ENCODE measurements around the gene CPNE9. TPM values are rescaled to one million over a fixed set of nuclear protein-coding genes. Genes with fewer than 3 reads are reported as not detected.

The CPNE9 gene
- total RNA-seq, 2 experiments from 2014 or later: not detected

GRCh38 chr3:9675736-9676290, 27.8 kb upstream of the CPNE9 start:
- ATAC-seq (no peak), DNase-seq (no peak)
- no peaks in the 10 kb centered on the region for H3K4me1 Mint-ChIP-seq (ENCODE audit: low read depth)
- no peak overlapping the region for H3K4me3 Mint-ChIP-seq
- H3K27me3 Mint-ChIP-seq: no peaks in the 10 kb centered on the region
- CTCF ChIA-PET: no interaction called here
- H3K36me3 Mint-ChIP-seq (ENCODE audit: low read depth): peaks cover 31% of the 10 kb centered on the region
- no peak overlapping the region for H3K27ac Mint-ChIP-seq
- POLR2A ChIA-PET: no interaction called here
- no peaks in the 10 kb centered on the region for H3K9me3 Mint-ChIP-seq
- intact Hi-C loops (cut with micrococcal nuclease): no loop called here
- TF ChIP-seq, protein P1, sequence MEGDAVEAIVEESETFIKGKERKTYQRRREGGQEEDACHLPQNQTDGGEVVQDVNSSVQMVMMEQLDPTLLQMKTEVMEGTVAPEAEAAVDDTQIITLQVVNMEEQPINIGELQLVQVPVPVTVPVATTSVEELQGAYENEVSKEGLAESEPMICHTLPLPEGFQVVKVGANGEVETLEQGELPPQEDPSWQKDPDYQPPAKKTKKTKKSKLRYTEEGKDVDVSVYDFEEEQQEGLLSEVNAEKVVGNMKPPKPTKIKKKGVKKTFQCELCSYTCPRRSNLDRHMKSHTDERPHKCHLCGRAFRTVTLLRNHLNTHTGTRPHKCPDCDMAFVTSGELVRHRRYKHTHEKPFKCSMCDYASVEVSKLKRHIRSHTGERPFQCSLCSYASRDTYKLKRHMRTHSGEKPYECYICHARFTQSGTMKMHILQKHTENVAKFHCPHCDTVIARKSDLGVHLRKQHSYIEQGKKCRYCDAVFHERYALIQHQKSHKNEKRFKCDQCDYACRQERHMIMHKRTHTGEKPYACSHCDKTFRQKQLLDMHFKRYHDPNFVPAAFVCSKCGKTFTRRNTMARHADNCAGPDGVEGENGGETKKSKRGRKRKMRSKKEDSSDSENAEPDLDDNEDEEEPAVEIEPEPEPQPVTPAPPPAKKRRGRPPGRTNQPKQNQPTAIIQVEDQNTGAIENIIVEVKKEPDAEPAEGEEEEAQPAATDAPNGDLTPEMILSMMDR (IDR thresholded peaks at IDR 0.05): no peak

- no peaks in the 10 kb centered on the region for H3K9me3 Mint-ChIP-seq
- H3K4me3 Mint-ChIP-seq: no peak overlapping the region
- no peak for DNase-seq
- peaks cover 38% of the 10 kb centered on the region for H3K36me3 Mint-ChIP-seq (ENCODE audit: low read depth)
- ATAC-seq: no peak
- intact Hi-C loops (cut with micrococcal nuclease): no loop called here
- no peaks in the 10 kb centered on the region for H3K4me1 Mint-ChIP-seq (ENCODE audit: low read depth)
- ChIA-PET CTCF (no interaction called here), POLR2A (interaction anchor here (1.6 kb wide), 1 partner anchor 10 kb away, joined by 3 read pairs; no protein-coding TSS in a partner anchor)
- TF ChIP-seq, protein P1 (IDR thresholded peaks at IDR 0.05): no peak
- no peak overlapping the region for H3K27ac Mint-ChIP-seq
- no peaks in the 10 kb centered on the region for H3K27me3 Mint-ChIP-seq
Observed at GRCh38 chr3:9676785-9677184, 26.8 kb upstream of the CPNE9 start.

DNA sequence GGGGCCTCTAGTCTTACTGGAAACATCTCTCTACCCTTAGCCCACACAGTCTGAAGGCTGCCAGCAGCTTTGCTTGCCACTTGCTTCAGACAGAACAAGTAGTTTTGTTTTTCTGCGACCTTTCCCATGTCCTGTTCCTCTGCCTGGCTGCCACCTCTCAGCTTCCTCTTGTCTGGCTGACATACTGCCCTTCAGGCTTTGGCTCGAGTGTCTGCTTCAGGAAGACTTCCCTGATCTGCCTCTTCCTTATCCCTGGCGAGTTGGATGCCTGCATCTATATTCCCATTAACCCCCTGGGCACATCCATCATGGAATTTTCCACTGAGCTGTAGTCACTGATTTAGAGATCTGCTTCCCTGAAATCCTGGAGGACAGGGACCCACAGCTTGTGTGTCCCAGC, 25.1 kb upstream of the CPNE9 start:
- TF ChIP-seq, protein P1 (IDR thresholded peaks at IDR 0.05): no peak
- Mint-ChIP-seq H3K27me3 (no peaks in the 10 kb centered on the region), H3K4me1 (ENCODE audit: low read depth) (no peaks in the 10 kb centered on the region), H3K36me3 (ENCODE audit: low read depth) (peaks cover 35% of the 10 kb centered on the region), H3K27ac (no peak overlapping the region), H3K9me3 (no peaks in the 10 kb centered on the region), H3K4me3 (no peak overlapping the region)
- intact Hi-C loops (cut with micrococcal nuclease): no loop called here
- ChIA-PET CTCF (interaction anchor here (0.7 to 1.2 kb wide), 2 partner anchors 15 to 176 kb away, joined by 3 read pairs; no protein-coding TSS in a partner anchor), POLR2A (interaction anchor here (0.8 kb wide), 1 partner anchor 10 kb away, joined by 4 read pairs; no protein-coding TSS in a partner anchor)
- no peak for ATAC-seq
- DNase-seq: no peak

GRCh38 chr3:9679476-9680080, 24.1 kb upstream of the CPNE9 start:
- DNase-seq (no peak), ATAC-seq (no peak)
- H3K4me3 Mint-ChIP-seq: no peak overlapping the region
- ChIA-PET POLR2A (no interaction called here), CTCF (interaction anchor here (0.9 kb wide), 1 partner anchor 22 kb away, joined by 3 read pairs; no protein-coding TSS in a partner anchor)
- intact Hi-C loops (cut with micrococcal nuclease): no loop called here
- H3K27ac Mint-ChIP-seq: no peak overlapping the region
- TF ChIP-seq, protein P1 (IDR thresholded peaks at IDR 0.05): no peak
- H3K9me3 Mint-ChIP-seq: no peaks in the 10 kb centered on the region
- peaks cover 36% of the 10 kb centered on the region for H3K36me3 Mint-ChIP-seq (ENCODE audit: low read depth)
- H3K4me1 Mint-ChIP-seq (ENCODE audit: low read depth): no peaks in the 10 kb centered on the region
- H3K27me3 Mint-ChIP-seq: no peaks in the 10 kb centered on the region

GRCh38 chr3:9681011-9681722, 22.5 kb upstream of the CPNE9 start:
- CTCF ChIA-PET: no interaction called here
- Mint-ChIP-seq H3K27me3 (no peaks in the 10 kb centered on the region), H3K4me1 (ENCODE audit: low read depth) (no peaks in the 10 kb centered on the region), H3K27ac (no peak overlapping the region), H3K36me3 (ENCODE audit: low read depth) (peaks cover 44% of the 10 kb centered on the region), H3K9me3 (no peaks in the 10 kb centered on the region), H3K4me3 (no peak overlapping the region)
- intact Hi-C loops (cut with micrococcal nuclease): no loop called here
- TF ChIP-seq, protein P1 (IDR thresholded peaks at IDR 0.05): no peak
- no peak for ATAC-seq
- no peak for DNase-seq
- POLR2A ChIA-PET: no interaction called here

Measured in activated CD8-positive, alpha-beta T cell treated with anti-CD3 and anti-CD28 coated beads for 36 hours (primary cell).